Measurements from ENCODE around the gene CCDC183.

GRCh38 chr9:136814725-136815421 lies 18.7 kb downstream of the CCDC183 start:
- TF ChIP-seq POLR2A (IDR thresholded peaks at IDR 0.05; ENCODE audit: low read depth, low read length) (no peak), POLR2AphosphoS5 (IDR thresholded peaks at IDR 0.05; ENCODE audit: low read depth, low read length) (no peak)
